NCI-H82 treated with DMSO at 0.1 percent for 48 hours (cell line): ENCODE data around the gene EMC9.
A peak's percentile ranks its signal among the peaks of the same experiment; 100 is the strongest.

Experiments used
- DNase-seq: peaks from one replicate; lab custom pipeline; 2025; ENCODE audit not compliant: unreplicated experiment; lab: John Stamatoyannopoulos, UW

Gene EMC9

GRCh38 chr14:24149302-24149969 is 8.0 kb upstream of the EMC9 start:
- DNase-seq: no peak

DNA sequence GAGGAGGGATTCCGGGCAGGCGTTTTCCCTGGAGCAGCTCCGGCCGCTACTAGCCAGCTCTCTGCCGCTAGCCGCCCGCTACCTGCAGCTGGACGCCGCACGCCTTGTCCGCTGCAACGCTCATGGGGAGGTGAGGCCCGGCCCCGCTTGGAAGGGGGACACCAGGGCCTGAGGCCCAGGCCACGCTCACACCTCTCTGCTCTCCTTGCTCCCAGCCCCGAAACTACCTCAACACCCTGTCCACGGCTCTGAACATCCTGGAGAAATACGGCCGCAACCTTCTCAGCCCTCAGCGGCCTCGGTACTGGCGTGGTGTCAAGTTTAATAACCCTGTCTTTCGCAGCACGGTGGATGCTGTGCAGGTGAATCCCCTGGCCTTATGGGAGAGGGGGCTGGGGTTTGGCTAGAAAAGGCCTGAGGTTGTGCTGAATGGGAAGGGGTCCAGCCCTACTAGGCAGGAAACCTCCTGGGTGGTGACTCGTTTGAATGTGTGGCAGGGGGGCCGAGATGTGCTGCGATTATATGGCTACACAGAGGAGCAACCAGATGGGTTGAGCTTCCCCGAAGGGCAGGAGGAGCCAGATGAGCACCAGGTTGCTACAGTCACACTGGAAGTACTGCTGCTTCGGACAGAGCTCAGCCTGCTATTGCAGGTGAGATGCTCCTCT is 6.5 kb upstream of the EMC9 start:
- no peak for DNase-seq

DNA sequence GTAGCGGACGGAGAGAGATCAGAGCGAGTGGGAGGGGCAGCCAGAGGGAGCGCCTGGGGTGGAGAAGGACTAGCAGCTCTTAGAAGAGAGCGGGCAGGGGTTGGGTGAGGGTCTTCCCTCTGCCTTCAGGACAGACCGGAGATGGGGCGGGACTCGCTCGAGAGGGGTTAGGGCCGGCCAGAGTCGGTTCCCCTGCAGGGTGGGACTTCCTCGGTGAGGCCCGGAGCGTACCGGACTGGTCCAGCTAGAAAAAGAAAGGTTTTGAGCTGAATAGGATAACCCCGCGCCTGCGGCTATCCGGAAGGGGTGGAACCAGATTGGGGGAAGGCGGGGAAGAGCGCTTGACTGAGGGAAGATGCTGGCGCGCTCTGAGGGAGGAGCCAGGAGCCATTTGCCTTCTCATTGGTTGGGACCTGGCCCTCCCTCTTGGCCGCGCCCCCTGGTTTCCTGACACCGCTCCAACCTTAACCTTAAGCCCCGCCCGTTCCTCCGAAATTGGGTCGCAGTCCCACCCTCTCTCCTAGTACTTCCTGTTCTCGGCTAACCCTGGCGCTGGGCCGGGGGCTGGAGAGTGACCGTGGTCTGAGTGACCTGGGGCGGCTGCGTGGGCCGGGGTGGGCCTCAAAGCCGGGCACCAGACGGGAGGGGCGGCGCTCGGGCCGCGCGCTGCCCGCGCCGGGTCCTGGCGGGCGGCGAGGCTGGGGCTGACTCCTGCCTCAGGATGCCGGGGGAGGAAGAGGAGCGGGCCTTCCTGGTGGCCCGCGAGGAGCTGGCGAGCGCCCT is 5.8 kb upstream of the EMC9 start, which contains the start of gene RNF31:
TSS of gene RNF31 (plus strand) at position 521 of the 783 bp plus-strand sequence. CDS start at position 722, 201 bp downstream.
- DNase-seq: peak; percentile 94

DNA sequence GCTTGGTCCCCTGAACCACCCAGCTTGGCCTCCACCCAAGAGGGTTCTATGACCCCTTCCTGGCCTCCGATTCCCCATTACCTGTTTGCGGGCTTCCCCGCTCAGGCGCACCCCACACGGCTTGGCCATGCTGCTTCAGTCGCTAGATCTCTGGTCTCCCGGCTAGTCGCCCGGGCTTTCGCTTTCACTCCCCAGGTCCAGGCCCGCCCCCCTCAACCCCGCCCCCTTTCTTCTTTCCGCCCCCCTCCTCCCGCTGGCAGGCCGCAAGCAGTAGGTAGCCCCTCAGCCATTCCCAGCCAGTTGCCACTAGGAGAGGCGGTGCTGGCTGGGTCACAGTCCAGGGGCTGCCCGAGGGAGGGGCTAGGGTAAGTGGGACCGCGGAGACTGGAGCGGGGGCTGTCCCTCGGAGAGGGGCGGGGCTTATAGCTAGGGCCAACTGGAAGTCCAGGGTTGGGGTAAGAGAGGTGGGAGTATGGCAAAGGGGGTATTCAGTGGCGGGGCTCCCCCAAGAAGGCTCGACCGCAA is 5.1 kb upstream of the EMC9 start, which contains the start of gene PSME2:
TSS of gene PSME2 (minus strand) at position 158 of the 525 bp plus-strand sequence. CDS start at position 129, 29 bp downstream.
- DNase-seq: peak; percentile 88

DNA sequence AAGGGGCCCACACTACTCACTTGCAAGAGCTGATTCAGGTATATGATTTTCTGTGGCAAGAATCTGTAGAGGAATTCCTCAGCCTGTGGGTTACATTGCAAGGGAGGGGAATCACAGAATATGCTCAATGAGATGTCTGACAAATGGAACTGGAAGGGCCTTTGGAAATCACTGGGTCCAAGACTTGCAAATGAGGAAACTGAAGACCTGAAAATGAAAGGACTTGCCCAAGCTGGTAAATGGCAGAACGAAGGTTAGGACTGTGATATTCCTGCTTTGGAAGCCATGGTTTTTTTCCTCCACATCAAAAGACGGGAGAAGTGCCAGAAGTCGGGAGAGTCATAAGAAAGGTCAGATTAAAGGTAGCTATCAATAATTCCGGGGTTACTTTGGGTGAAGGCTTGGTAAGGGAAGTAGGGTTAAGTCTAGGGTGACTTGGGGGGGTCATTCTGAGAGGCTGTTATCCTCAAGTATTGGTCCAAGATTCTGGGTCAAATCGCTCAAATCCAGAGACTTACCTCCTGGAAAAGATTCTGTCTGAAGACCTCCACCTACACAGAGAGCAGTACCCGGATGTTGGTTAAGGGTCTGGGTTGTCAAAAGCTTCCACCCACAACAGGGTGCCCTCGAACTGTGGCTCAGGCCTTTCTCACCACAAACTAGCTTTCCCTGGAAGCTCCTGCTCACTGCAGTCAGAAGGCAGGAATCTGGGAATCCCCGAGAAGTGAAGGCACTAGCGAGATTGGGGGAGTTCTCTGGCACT is 4.5 kb upstream of the EMC9 start:
- DNase-seq: no peak

DNA sequence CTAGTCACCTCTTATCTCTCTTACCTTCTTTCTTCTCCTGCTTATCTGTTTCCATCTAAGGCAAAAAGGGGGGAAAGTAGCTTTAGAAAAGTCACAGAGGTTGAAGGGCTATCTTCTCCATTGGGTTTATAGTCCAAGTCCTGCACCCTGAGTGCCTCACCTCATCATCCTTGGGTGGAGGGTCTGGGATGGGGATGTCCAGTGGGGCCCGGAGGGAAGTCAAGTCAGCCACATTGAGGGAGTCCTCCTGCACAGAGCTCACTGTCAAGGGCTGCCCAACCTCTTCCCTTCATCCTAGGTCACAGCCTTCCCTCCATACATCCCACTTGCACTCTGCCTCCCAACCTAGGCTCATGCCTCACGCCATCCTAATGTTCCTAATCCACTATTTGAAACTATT is 3.8 kb upstream of the EMC9 start:
- DNase-seq: no peak

DNA sequence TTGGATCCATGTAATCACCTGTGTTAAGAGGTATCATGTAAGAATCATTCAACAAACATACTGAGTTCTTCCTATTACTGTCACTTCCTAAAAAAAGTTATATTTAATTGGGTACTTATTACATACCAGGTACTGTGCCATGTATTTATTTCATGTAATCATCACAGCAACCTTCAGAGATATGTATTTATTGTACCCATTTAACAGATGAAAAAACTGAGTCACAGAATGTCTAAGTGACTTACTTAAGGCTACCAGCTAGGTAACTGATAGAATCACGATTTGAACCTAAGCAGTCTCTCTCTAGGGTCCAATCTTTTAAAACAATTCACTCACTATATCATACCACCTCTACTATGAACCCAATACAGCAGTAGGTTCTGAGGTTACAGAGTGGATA is 3.1 kb upstream of the EMC9 start:
- no peak for DNase-seq

DNA sequence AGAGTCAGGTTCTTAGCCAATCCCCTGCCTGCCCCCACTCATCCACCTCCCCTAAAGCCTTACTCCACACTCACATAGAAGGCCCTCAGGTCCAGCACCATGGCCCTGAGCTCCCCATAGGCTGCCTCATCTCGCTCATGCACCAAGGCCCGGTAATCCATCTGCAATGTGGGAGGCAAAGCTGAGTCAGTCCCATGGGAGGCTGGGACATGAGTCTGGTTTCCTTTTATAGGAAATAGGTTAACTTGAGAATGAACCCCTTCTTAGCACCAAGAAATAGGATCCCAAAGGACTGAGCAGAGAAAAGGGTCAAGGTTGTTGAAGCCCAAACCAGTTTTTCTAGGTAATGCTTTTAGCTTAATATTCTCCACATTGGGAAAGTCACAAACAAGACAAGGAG is 2.1 kb upstream of the EMC9 start:
- DNase-seq: no peak

GRCh38 chr14:24139272-24139934 is 2.0 kb downstream of the EMC9 start:
- DNase-seq: no peak

GRCh38 chr14:24138396-24139271 is 2.8 kb downstream of the EMC9 start:
- no peak for DNase-seq

GRCh38 chr14:24137529-24138395 is 3.6 kb downstream of the EMC9 start:
- DNase-seq: no peak

DNA sequence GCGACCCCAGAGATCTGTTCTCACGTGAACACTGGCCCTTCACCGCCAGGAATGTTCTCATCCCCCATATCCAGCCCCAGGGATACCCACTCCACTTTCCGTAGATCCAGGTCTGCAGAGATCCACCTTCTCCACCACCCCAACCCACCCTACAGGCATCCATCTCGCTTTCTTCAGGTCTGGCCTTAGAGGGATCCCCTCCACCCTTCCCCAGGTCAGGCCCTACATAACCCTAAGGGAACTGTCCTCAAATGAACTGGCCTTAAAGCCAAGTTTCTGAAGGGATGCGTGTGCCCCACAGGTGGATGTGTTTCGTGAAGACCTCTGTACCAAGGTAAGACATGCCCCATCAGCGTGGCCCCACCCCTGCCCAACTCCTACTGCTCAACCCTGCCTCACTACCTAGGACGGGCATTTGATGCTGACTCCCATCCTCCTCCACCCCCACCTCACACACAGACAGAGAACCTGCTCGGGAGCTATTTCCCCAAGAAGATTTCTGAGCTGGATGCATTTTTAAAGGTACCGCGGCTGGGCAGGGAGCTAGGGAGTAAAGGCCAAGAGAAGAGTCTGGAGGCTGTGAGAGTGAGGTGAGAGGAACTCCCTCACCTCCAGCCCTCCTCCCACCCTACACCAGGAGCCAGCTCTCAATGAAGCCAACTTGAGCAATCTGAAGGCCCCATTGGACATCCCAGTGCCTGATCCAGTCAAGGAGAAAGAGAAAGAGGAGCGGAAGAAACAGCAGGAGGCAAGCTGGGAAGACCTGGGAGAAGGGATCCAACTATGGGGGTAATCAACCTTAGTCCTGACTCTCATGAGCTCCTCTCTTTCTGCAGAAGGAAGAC is 4.5 kb downstream of the EMC9 start:
- DNase-seq: no peak

DNA sequence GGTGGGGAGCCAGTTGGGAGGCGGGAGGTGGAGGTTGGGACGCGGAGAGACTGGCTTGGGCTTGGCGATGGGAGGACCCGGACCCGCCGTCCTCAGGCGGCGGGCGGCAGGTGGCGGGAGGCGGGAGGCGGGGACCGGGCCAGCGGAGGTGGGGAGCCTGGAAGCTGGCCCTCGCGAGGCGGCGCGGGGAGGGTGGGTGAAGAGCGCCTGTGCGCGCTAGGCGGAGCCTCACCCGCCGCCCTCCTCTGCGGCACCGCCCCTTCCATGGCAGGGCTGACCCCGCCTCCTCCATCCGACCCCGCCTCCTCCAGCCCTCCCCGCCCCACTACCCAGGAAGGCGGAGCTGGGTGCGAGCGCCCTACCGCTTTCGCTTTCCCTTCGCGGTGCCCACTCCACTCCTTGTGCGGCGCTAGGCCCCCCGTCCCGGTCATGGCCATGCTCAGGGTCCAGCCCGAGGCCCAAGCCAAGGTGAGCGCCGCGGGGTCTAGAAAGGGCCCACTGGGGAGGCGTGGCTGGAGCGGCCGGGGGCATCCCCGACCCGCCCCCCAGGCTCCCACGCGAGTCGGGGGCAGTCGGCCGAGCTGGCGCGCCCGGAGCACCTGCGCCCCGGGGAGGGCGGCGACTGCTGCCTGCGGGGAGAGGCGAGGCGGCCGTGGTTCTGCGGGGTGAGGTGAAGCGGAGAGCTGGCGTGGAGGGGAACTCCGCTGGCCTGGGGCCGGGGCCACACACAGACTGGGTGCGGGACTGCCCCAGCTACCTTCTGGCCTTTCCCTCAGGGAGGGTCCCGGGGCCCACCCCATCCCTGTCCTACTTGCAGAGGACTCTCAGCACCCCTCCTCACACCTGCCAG is 5.3 kb downstream of the EMC9 start, which contains the start of gene PSME1:
TSS of gene PSME1 (plus strand) at position 361 of the 850 bp plus-strand sequence. CDS start at position 430, 69 bp downstream.
- peak; percentile 43 for DNase-seq

DNA sequence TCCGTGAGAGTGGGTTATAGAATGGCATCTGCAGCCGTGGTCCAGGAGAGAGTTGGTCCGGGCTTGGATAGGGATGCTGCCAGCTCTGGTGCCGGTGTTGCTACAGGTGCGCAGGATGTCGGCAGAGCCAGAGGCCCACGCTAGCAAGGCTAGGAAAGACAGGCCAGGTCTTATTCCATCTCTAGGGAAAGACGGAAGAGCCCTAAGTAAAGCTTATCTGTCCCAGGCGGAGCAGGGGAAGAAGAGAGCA is 5.9 kb downstream of the EMC9 start:
- no peak for DNase-seq

DNA sequence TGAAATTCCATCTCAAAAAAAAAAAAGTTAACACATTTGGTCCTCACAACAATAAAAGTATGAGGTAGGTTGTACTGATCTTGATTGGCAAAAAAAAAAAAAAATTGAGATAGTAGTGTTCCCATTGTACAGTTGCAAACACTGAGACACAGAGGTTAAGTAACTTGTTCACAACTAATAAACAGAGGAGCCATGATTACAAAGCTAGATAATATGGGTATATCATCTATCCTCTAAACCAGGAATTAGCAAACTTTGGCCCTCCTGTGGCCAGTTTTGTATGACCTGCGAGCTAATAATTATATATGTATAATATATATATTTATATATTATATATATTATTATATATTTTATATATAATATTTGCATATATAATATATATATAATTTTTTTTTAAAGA is 7.7 kb downstream of the EMC9 start:
- no peak for DNase-seq

GRCh38 chr14:24132976-24133375 is 8.4 kb downstream of the EMC9 start:
- DNase-seq: no peak
